ENCODE data around the gene KRT3. TPM values are rescaled to one million over a fixed set of nuclear protein-coding genes. Genes with fewer than 3 reads are reported as not detected.

The KRT3 gene
- total and polyA plus RNA-seq, 10 of the 15 experiments (the other 5 are each of a cell fraction or from before 2014, with no cell fraction given), result not detected

DNA sequence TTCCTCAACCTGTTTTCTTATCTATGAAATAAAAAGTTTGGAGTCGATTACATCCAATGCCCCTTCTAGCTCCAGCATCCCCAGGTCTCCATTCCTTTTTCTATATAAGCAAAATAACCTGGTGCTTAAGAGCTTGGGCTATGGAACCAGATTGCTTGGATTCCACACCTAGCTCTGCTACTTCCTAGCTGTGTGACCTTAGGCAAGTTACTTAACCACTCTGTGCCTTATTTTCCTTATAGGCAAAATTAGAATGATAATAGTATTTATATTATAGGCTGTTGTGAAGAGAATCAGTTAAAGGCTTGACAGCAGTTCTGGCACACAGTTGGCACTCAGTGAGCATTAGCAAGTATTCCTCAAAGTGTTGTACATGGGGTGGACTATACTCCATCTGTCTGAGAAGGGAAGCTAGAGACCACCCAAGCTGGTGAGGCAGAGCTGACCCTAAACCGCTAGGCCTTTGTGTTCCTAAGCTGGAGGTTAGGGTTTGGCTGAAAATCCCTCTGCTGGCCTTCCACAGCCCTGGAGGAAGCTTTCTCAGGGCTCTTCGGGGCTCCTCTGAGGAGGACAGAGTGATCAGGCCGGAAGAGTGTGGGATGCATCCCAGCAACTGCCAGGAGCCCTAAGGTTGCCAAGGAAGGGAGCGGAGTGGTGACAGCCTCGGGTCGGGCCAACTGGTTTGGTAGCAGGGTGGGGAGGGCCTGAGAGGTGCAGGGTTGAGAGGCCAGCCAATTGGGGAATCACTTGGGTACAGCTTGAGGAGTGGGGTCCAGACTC is 24.0 kb upstream of the KRT3 start:
- 5% methylated on average over 7 of the region's 7 CpGs for WGBS (ENCODE audit: insufficient coverage, insufficient replicate concordance, low lambda C conversion rate, missing lambda C conversion rate)
- no peaks in the 10 kb centered on the region for H3K9me3 ChIP-seq (replicated peaks; ENCODE audit: control insufficient read depth, insufficient read depth, low read length)
- TF ChIP-seq GATAD2B (conservative IDR thresholded peaks at IDR 0.05; ENCODE audit: low read depth) (no peak), TCF7 (IDR thresholded peaks at IDR 0.05; ENCODE audit: borderline replicate concordance) (no peak), MYC (IDR thresholded peaks at IDR 0.05; ENCODE audit: insufficient read depth, insufficient read length, insufficient replicate concordance, low read length, severe bottlenecking) (no peak), SUZ12 (IDR thresholded peaks at IDR 0.05; ENCODE audit: unreplicated experiment) (no peak), PAX8 (IDR thresholded peaks at IDR 0.05) (no peak), NBN (IDR thresholded peaks at IDR 0.05) (no peak), KLF5 (IDR thresholded peaks at IDR 0.05; ENCODE audit: partially characterized antibody) (no peak), SREBF2 (IDR thresholded peaks at IDR 0.05; ENCODE audit: low read length) (no peak), POLR2A (IDR thresholded peaks at IDR 0.05; ENCODE audit: low read depth, low read length) (no peak), NR2C2 (IDR thresholded peaks at IDR 0.05; ENCODE audit: borderline replicate concordance, control insufficient read depth, insufficient read length, low read depth) (no peak), SKIL (IDR thresholded peaks at IDR 0.05; ENCODE audit: low read depth, poor library complexity, severe bottlenecking) (no peak), NKRF (conservative IDR thresholded peaks at IDR 0.05) (no peak)
- TF ChIP-seq, protein P1, sequence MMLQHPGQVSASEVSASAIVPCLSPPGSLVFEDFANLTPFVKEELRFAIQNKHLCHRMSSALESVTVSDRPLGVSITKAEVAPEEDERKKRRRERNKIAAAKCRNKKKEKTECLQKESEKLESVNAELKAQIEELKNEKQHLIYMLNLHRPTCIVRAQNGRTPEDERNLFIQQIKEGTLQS (IDR thresholded peaks at IDR 0.05; ENCODE audit: borderline replicate concordance, extremely low read depth, low read depth, low read length), result no peak
- TF ChIP-seq, protein P2, sequence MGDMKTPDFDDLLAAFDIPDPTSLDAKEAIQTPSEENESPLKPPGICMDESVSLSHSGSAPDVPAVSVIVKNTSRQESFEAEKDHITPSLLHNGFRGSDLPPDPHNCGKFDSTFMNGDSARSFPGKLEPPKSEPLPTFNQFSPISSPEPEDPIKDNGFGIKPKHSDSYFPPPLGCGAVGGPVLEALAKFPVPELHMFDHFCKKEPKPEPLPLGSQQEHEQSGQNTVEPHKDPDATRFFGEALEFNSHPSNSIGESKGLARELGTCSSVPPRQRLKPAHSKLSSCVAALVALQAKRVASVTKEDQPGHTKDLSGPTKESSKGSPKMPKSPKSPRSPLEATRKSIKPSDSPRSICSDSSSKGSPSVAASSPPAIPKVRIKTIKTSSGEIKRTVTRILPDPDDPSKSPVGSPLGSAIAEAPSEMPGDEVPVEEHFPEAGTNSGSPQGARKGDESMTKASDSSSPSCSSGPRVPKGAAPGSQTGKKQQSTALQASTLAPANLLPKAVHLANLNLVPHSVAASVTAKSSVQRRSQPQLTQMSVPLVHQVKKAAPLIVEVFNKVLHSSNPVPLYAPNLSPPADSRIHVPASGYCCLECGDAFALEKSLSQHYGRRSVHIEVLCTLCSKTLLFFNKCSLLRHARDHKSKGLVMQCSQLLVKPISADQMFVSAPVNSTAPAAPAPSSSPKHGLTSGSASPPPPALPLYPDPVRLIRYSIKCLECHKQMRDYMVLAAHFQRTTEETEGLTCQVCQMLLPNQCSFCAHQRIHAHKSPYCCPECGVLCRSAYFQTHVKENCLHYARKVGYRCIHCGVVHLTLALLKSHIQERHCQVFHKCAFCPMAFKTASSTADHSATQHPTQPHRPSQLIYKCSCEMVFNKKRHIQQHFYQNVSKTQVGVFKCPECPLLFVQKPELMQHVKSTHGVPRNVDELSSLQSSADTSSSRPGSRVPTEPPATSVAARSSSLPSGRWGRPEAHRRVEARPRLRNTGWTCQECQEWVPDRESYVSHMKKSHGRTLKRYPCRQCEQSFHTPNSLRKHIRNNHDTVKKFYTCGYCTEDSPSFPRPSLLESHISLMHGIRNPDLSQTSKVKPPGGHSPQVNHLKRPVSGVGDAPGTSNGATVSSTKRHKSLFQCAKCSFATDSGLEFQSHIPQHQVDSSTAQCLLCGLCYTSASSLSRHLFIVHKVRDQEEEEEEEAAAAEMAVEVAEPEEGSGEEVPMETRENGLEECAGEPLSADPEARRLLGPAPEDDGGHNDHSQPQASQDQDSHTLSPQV (IDR thresholded peaks at IDR 0.05), result no peak
- no TSS peak for BruUV-seq (replicated peaks)
- ChIA-PET POLR2A (no interaction called here), SMC1A (ENCODE audit: uncharacterized antibody, unreplicated experiment) (interaction anchor here (0.7 kb wide), 1 partner anchor 13 kb away, joined by 3 read pairs; no protein-coding TSS in a partner anchor), RAD21 (ENCODE audit: unreplicated experiment) (interaction anchor here (0.6 kb wide), 1 partner anchor 1028 kb away, joined by 3 read pairs; no protein-coding TSS in a partner anchor), CTCF (no interaction called here)
- intact Hi-C loops (cut with micrococcal nuclease; ENCODE audit: unreplicated experiment), result no loop called here
- H3K79me2 ChIP-seq (ENCODE audit: control insufficient read depth, insufficient read depth, low read length), result no peaks in the 10 kb centered on the region
- no peaks in the 10 kb centered on the region for H3K36me3 ChIP-seq (ENCODE audit: control insufficient read depth in 2 of 2, insufficient read depth in 2 of 2, low read length in 1 of 2)
- H3K27ac ChIP-seq (ENCODE audit: control insufficient read depth, insufficient read depth), result no peak overlapping the region
- no peak for ATAC-seq
- H3K27me3 ChIP-seq (replicated peaks in 1 of 2; ENCODE audit: control insufficient read depth in 2 of 2, insufficient read depth in 2 of 2, low read length in 1 of 2), result peaks cover 0 to 6% of the 10 kb centered on the region in 2 experiments; a peak in 1 of 4 replicates
- H2AFZ ChIP-seq (ENCODE audit: control insufficient read depth, low read depth, low read length), result no peak overlapping the region
- no peak overlapping the region for H3K4me3 ChIP-seq
- H3K4me1 ChIP-seq (ENCODE audit: control insufficient read depth, insufficient read depth, low read length), result no peaks in the 10 kb centered on the region
- FAIRE-seq, result no peak
- in situ Hi-C loops (cut with MboI), result no loop called here
- no peak for DNase-seq (ENCODE audit: low read depth, low spot score)
- no peaks in the 10 kb centered on the region; the same call in 1 of the 2 replicates for H4K20me1 ChIP-seq (ENCODE audit: control insufficient read depth, insufficient read depth)
- no peak overlapping the region for H3K4me2 ChIP-seq (ENCODE audit: control insufficient read depth, insufficient read depth)
- H3K9ac ChIP-seq (ENCODE audit: control insufficient read depth, insufficient read depth, low read length), result no peak overlapping the region

All from GM12878 (cell line).